ENCODE data around the gene SPOCK3.

Gene SPOCK3

DNA sequence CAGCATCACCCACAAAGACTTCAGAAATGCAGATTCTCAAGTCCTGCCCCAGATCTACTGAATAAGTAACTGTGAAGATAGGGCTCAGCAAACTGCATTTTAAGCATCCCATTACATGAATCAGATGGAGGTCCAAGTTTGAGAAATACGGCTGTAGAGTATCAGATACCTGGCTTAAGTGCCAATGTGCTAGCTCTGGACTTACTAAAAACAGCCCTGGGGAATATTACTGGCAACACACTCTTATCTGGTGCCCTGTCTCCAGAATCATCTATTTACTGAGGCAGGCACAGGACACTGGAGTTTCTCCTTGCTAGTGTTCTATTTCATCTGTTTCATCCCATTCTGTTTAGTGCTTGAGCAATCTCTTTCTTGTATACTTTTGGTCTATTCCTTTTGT, 105.1 kb downstream of the SPOCK3 start:
- TF ChIP-seq TOX (CRISPR knock-in tag; IDR thresholded peaks at IDR 0.05; ENCODE audit: borderline replicate concordance), result no peak
- no peak for TF ChIP-seq TSHZ2 (CRISPR knock-in tag; IDR thresholded peaks at IDR 0.05)
- TF ChIP-seq CSDC2 (CRISPR knock-in tag; IDR thresholded peaks at IDR 0.05), result no peak
- no peak for TF ChIP-seq ISL1 (CRISPR knock-in tag; IDR thresholded peaks at IDR 0.05)
- no peak for TF ChIP-seq RARB (CRISPR knock-in tag; IDR thresholded peaks at IDR 0.05)
- TF ChIP-seq GLIS3 (CRISPR knock-in tag; IDR thresholded peaks at IDR 0.05), result no peak
- TF ChIP-seq ZFP3 (CRISPR knock-in tag; IDR thresholded peaks at IDR 0.05), result no peak
- no peak for TF ChIP-seq BACH2 (CRISPR knock-in tag; IDR thresholded peaks at IDR 0.05; ENCODE audit: borderline replicate concordance)
- ATAC-seq, result no peak

- ATAC-seq, result no peak
- TF ChIP-seq ARNTL (CRISPR knock-in tag; IDR thresholded peaks at IDR 0.05; ENCODE audit: borderline replicate concordance, low read depth), result no peak
- TF ChIP-seq ZNF8 (CRISPR knock-in tag; IDR thresholded peaks at IDR 0.05), result no peak
- no peak for TF ChIP-seq TOX (CRISPR knock-in tag; IDR thresholded peaks at IDR 0.05; ENCODE audit: borderline replicate concordance)
- TF ChIP-seq CREB5 (CRISPR knock-in tag; IDR thresholded peaks at IDR 0.05; ENCODE audit: low read depth), result no peak
- no peak for TF ChIP-seq ZFP30 (CRISPR knock-in tag; IDR thresholded peaks at IDR 0.05)
- no peak for TF ChIP-seq PPARA (CRISPR knock-in tag; IDR thresholded peaks at IDR 0.05; ENCODE audit: borderline replicate concordance)
- TF ChIP-seq ESRRG (CRISPR knock-in tag; IDR thresholded peaks at IDR 0.05), result no peak
- no peak for TF ChIP-seq TSHZ2 (CRISPR knock-in tag; IDR thresholded peaks at IDR 0.05)
- no peak for TF ChIP-seq ISL1 (CRISPR knock-in tag; IDR thresholded peaks at IDR 0.05)
- TF ChIP-seq PATZ1 (CRISPR knock-in tag; IDR thresholded peaks at IDR 0.05; ENCODE audit: borderline replicate concordance), result no peak
- no peak for TF ChIP-seq CSDC2 (CRISPR knock-in tag; IDR thresholded peaks at IDR 0.05)
- TF ChIP-seq, protein P1, sequence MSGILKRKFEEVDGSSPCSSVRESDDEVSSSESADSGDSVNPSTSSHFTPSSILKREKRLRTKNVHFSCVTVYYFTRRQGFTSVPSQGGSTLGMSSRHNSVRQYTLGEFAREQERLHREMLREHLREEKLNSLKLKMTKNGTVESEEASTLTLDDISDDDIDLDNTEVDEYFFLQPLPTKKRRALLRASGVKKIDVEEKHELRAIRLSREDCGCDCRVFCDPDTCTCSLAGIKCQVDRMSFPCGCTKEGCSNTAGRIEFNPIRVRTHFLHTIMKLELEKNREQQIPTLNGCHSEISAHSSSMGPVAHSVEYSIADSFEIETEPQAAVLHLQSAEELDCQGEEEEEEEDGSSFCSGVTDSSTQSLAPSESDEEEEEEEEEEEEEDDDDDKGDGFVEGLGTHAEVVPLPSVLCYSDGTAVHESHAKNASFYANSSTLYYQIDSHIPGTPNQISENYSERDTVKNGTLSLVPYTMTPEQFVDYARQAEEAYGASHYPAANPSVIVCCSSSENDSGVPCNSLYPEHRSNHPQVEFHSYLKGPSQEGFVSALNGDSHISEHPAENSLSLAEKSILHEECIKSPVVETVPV (CRISPR knock-in tag; IDR thresholded peaks at IDR 0.05), result no peak
- TF ChIP-seq TCF4 (CRISPR knock-in tag; IDR thresholded peaks at IDR 0.05; ENCODE audit: borderline replicate concordance), result no peak
- TF ChIP-seq ZNF70 (CRISPR knock-in tag; IDR thresholded peaks at IDR 0.05), result no peak
- no peak for TF ChIP-seq GLIS3 (CRISPR knock-in tag; IDR thresholded peaks at IDR 0.05)
- no peak for TF ChIP-seq ZC3H10 (CRISPR knock-in tag; IDR thresholded peaks at IDR 0.05)
- TF ChIP-seq SNAI2 (CRISPR knock-in tag; IDR thresholded peaks at IDR 0.05), result no peak
- no peak for TF ChIP-seq POU6F1 (CRISPR knock-in tag; IDR thresholded peaks at IDR 0.05; ENCODE audit: borderline replicate concordance, low read depth)
- TF ChIP-seq OSR1 (CRISPR knock-in tag; IDR thresholded peaks at IDR 0.05), result no peak
These were observed 114.9 kb downstream of the SPOCK3 start for GRCh38 chr4:167119392-167119791.
